GM21360 (cell line): Measurements from ENCODE around the gene GTF2I.
A peak's percentile ranks its signal among the peaks of the same experiment; 100 is the strongest.
"Not testable (repeated sequence)": the region's sequence is repeated elsewhere in the genome, so short reads cannot be mapped to it uniquely, and the experiment has no call there.

Experiments used
- ATAC-seq: cut with Tn5 transposase; IDR thresholded peaks from one replicate; pipeline ENCODE4 v1.9.1; 2021; ENCODE audit warnings: mild to moderate bottlenecking, moderate library complexity; ENCODE audit not compliant: unreplicated experiment

The GTF2I gene

DNA sequence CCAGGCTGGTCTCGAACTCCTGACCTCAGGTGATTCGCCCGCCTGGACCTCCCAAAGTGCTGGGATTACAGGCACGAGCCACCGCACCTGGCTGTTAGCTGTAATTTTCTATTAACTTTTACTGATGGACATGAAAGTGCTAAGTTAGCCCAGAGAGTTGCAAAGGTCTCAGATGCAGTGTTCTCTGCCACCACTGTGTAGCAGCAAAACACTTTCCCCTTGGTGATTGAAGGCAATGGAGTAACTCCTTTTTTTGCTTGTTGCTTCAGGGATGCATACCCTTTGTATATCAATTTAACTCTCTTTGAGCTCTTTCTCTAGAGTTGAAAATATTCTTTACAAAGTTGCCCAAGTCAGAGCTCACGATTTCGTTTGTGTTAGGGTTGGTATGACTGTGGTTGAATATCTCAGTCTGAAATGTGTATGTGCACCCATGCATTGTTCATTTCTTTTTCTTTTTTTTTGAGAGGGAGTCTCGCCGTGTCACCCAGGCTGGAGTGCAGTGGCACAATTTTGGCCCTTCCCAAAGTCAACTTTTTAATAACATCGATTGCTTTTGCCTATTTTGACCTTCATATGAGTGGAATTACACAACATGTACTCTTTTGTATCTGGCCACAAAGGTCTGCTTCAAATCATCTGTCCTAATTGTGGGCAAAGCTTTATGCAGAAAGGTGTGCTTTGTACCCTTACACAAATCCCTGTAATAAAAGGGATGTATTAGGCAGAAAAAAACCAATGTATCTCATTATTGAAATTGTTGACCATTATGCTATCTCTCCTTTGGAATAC lies 52.6 kb downstream of the GTF2I start:
- ATAC-seq, result no peak

DNA sequence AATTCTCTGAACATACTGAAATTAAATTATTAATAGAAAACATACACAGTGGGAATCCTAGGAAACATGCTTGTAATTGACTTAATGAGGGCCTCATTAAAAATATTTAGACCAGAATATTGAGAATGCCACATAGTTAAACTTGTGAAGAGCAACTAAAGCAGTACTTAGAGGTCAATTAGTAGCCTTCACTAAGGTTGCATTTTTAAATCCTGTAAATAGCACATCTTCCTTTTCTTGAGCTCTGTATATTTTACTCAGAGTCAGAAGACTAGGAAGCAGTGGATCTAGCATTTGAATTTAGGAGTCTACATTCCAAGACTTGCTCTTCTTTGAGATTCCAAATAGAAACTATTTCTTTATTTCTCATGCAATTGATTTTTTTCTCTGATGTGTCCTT lies 56.0 kb downstream of the GTF2I start:
- ATAC-seq, result no peak

DNA sequence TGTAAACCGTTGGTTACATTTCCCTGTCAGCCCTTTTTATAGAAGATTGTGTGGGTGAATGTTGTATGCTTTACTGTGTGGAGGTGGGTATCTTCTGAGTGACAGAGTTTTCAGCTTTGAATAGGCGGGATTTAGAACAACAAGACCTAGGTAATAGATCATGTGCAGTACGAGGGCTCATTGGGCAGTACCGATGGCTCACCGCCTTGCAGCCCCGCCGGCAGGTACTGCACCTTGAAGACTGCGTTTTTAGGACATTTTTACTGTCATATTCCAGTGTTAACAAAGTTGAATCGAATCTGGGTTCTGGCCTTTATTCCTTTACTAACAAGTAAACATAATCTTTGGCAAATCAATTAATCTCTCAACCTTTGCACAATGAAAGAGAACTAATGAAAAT lies 60.4 kb downstream of the GTF2I start:
- no peak for ATAC-seq

DNA sequence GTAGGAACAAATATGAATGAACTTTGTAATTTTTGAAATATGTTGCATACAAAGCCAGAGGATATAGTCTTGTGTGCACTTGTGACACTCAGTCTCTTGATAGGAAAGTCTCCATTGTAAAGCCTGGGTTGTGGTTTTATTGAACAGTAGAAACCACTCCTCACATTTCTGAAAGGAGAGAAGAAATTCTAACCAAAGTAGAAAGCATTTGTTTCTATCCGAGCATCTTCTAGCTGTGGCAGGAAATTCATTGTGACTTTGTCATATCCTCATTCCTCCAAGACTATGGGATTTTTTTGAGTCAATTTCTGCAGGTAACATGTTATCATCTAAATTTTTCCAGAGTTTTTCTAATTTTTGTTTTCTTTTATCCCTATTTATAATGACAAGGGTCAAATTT lies 60.8 kb downstream of the GTF2I start:
- ATAC-seq, result no peak

DNA sequence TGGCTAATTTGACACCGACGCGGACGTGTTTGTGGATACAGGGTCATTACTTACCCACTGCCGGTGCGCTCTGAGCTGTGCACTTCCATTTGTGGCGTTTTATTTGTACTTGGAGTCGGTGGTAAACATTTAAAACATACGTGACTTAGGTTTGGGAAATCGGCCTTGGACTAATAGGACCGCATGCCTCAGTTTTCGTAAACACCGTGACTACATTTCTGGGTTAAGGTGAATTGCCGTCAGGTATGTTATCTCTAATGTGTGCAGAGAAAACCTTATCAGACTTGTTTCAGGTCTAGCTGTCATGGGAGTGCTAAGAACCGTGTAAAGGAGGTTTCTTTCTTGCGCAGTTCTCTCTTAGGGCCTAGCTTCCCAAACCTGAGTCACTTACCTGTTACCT lies 64.6 kb downstream of the GTF2I start:
- no peak for ATAC-seq

DNA sequence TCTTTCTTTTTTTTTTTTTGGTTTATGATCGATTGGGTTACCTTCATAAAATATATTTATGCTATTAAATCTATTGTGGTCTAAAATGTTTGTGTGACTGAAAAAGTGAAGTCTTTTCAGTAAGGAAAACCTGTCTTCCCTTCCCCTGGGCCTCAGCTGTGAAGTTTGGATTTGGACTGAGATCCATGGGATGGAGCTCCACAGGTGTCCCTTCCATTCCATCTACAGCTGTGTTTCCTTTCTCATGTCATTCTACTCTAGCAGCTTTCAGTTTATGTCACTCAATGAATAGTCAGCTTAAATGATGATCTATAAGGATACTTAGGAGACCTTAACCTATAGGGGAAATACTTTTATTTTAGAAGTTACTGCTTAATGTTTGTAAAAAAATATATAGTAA lies 68.3 kb downstream of the GTF2I start:
- ATAC-seq, result no peak

DNA sequence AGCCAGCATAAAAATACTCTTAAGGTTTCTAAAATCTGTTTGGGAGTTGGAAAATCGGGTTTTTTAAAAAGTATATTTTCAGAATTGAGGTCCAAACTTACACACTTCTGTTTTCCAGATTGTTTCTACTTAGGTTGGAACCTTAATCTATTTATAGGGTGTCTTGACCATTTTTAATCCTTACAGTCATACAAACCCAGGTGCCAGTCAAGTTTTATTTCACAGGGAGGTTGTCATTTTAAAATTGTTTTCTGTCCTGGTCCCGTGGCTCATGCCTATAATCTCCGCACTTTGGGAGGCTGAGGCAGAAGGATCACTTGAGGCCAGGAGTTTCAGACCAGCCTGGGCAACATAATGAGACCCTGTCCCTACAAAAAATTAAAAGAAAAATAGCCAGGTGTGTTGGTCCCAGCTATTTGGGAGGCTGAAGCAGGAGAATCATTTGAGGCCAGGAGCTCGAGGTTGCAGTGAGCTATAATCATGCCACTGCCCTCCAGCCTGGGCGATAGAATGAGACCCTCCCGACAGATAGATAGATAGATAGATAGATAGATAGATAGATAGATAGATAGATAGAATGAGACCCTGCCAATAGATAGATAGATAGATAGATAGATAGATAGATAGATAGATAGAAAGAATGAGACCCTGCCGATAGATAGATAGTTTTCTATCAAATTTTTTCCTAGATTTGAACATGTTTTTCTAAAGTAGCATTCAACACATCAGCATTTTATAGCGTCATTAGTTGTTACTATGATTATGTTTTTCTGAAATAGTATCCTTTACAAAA lies 69.0 kb downstream of the GTF2I start:
- no peak for ATAC-seq

DNA sequence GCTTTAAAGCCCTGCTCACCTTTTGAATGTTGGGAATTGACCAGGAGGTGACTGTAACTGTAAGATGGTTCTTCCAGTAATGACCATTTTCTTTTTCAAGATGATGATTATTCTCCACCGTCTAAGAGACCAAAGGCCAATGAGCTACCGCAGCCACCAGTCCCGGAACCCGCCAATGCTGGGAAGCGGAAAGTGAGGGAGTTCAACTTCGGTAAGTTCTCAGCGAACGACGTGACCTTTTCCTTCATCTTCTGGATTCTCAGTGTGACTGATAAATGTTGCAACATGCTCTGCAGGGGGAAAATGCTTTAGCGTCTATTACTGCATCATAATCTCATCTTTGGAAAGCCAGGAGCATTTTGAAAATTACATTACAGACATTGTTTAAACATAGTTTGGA lies 71.2 kb downstream of the GTF2I start:
- not testable (repeated sequence) for ATAC-seq

DNA sequence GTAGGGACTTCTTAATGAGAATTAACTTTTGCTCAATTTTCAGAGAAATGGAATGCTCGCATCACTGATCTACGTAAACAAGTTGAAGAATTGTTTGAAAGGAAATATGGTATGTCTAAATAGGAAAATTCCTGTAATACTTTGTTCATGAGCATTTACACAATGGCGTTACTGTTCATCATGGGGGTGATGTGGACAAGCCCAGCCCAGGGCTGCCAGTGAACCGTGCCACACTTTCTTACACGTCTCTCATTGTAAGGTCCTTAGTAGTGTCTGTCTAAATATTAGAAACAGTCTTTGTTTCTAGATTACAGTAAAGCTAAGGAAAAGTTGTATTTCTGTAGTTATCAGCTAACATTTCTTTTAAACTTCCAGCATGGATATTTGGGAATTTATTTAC lies 72.7 kb downstream of the GTF2I start:
- ATAC-seq, result not testable (repeated sequence)

DNA sequence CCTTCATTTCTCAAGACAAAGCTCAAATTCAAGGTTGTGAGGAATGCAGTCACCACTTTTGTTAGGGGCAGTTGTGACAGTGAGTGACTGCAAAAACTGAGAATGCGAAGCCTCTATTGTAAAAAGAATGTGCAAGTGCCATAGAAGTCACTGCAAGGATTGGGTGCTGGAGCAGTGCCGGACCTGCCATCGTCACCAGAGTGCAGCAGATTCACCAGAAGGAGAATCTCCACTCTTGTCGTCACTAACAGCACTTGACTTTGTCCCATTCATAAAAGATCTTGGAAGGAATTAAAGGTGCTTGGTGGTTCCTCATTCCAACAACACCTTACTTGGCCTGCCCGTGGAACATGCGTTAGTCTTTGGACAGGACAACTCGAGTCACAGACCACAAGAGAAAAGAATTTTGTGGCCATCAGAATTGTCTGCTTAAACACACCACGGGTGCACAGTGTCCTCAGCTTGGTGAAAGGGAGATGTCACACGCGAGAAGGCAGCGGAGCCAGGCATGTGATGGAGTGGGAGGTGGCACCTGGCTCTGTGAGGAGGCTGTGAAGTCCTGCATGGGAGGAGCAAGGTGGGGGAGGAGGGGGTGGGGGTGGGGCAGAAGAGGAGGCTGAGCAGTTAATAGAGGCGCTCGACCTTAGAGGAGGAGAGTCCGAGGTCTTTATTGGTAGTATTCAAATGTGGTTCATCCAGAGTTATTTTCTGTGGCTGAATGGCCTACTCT lies 82.6 kb downstream of the GTF2I start:
- ATAC-seq, result not testable (repeated sequence)

DNA sequence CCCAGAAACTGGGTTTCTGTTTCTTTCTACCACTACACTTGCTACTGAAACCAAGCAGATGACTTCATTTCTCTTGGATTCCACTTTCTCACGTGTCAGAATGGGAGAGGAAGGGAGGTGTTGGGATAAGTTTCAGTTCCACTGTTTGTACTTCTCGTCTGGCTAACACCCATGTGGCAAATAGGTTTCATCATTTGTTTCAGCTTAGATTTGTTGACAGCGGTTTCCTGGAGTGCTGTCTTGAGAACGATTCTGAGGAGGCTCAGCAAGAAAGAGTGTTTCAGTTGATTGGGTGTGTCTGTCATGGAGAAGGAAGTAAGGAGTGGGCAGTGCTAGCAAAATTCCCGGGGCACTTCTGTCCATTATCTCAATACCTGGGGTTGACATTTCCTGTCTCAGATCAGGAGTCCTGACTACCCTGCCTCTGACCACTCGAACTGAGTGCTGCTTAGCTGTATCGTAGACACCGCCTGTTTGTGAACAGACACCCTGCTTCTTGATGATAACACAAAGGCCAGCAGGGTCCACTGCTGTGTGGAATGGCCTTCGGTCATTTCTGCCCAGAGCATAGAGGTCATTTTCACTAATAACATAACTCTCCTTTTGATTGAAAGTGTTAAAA lies 86.5 kb downstream of the GTF2I start:
- not testable (repeated sequence) for ATAC-seq

DNA sequence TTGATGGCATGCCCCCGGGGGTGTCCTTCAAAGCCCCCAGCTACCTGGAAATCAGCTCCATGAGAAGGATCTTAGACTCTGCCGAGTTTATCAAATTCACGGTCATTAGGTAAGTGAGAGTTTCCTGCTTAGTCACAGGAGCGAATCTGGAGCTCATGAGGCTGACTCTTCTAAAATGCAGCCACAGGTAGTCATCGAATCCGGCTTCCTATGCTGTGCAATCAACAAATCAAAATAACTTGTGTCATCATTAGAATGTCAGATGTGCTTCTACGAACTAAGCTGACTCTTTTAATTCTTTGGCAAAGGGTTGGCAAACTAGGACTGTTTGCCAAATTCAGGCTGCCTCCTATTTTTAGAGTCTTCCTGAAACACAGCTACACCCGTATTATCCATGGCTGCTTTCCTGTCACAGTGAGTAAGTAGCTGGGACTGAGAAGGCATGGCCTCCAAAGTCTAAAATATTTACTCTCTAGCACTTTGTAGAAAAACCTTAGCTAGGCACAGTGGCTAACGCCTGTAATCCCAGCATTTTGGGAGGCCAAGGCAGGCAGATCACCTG lies 96.5 kb downstream of the GTF2I start:
- not testable (repeated sequence) for ATAC-seq

DNA sequence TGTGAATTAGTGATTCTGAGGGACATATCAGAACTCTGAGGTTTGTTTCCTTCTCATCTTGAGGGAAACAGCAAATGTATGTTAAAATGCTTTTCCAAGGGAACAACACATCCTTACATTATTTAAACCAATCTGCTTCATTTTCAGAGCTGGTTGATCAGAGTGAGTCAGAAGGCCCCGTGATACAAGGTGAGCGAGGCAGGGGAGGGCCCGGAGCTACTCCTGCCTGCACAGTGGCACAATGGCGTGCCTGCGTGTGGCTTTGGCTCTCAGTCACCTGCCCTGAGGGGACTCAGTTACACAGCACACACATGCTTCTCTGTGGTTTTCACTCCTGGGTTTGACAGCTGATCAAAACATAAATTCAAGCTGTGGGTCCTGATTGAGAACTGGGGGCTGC lies 99.2 kb downstream of the GTF2I start:
- ATAC-seq, result not testable (repeated sequence)

DNA sequence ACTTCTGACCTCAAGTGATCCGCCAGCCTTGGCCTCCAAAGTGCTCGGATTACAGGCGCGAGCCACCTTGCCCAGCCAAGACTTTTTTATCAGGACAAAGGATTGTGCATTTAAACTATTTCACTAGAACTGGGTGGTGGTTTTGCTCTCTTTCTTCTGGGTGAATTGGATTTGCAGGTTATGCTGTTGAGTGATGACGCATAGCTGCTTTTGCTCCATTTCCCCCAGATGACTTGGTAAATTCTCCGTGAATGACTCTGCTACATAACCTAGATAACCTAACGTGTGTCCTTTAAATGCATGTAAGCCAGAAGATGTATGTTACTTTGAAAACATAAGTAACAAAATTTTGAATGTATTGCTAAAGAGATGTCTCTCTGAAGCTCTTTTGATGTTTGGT lies 100.8 kb downstream of the GTF2I start:
- not testable (repeated sequence) for ATAC-seq

DNA sequence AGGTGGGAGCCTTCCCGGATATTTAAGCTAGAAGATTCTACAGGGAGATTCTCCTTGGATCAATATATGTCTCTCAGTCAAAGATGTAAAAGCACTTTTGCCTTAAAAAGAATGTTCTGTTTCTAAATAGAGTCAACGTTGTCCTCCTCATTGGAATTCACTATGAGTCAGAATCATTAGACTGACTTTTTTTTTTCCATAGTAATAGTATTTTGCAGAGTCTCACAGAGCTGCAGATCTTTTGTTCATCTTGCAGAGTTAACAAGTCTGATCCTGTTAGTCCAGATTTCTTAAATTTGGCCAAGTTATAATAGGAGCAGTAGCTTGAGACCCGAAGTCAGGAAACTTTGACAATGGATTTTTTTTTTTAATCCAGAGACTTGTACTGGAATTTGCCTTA lies 101.5 kb downstream of the GTF2I start:
- not testable (repeated sequence) for ATAC-seq

DNA sequence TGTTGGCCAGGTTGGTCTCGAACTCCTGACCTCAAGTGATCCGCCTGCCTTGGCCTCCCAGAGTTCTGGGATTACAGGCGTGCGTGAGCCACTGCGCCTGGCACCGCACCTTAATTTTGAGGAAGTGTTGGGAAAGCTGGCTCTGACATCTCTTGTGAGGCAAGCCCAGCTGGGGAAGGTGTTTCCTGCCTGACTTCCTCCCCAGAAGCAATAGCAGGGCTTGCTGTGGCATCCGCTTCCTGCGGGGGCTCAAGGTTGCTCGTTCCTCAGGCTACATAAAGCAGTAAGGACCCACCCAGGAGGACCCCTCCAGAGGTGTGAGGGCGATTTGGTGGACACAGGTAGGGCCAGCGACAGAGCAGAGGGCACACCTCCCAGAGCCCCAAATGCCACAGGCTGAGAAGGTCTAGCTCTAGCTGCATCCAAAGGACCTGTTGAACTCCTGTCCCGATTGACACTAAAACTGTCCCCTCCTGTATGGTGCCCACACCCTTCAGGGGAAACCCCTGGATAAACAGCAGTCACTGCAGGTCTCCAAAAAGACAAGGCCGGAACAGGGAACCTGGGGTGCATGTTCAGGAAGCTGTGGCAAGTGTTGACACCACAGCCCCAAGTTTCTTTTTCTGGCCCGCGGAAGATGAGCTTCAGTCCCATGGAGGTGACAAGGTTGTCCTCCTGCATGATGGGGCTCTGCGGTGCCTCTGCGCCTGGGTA lies 107.8 kb downstream of the GTF2I start:
- ATAC-seq, result not testable (repeated sequence)

DNA sequence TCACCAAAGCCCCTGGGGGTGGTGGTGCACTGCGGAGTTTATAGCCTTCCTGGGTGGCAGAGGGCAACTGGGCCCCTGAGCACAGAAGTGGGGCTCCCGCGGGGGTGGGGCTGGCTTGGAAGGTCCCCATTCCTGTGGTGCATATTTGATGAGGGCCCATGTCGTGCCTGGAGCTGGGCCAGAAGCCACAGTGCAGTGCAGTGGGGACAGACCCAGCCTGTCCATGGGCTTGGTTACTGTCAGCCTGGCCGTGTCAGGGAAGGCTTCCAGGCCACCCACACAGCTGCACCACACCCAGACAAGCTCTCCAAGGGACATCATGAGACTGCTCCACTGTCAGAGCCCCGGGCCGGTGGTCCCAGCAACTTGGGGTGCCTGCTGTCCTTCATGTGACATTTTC lies 109.0 kb downstream of the GTF2I start:
- peak; percentile 29 for ATAC-seq

DNA sequence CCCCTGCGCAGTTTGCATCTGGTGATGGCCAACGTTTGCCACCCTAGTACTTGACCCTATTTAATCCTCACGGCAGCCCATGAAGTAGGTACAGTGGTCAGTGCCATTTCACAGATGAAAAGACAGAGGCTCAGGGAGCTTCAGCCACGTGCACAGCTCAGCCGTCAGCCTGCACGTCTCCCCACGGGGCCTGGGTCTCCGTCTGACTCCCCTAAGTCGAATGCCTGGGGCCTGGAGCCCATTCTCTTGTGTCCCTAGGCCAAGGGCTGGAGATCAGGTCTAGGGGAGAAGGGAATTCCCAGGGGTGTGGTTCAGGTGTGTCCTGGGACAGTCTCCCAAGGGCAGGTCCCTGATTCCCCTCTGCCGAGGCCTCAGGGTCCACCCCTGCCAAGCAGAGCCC lies 109.5 kb downstream of the GTF2I start:
- not testable (repeated sequence) for ATAC-seq

DNA sequence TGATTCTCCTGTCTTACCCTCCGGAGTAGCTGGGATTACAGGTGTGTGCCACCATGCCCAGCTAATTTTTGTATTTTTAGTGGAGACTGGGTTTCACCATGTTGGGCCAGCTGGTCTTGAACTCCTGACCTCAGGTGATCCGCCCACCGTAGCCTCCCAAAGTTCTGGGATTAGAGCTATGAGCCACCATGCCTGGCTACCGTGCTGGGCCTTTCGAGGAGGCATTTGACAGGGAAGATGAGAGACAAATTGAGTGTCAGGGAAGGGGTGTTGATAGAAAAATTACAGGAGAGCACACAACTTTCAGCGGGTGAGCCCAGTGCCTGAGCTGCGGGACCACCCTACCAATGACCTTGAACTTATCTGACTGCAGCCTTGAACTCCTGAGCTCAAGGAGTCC lies 112.5 kb downstream of the GTF2I start:
- ATAC-seq, result not testable (repeated sequence)

DNA sequence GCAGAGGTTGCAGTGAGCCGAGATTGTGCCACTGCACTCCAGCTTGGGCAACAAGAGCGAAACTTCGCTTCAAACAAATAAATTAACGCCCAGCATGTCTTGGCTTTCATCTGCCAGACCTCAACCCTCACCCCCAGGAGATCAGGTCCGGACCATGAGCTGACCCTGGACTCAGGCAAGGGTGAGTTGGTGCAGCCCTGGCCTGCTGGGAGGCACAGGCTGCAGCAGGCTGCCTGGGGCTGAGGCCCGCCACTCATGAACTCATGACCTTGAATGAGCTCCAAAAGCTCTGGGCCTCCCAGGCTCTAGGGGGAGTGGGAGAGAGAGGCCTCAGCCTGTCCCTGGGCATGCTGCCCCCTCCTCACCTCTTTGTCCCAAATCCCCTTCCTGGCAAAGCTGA lies 114.6 kb downstream of the GTF2I start:
- ATAC-seq, result not testable (repeated sequence)
